ENCODE results near the gene BRSK1.

Gene BRSK1

GRCh38 chr19:55261671-55262126 lies 22.1 kb upstream of the BRSK1 start:
- Histone ChIP-seq H3K4me3 (ENCODE audit: insufficient read length, low read depth) (no peak overlapping the region), H3K4me1 (ENCODE audit: insufficient read depth, insufficient read length) (peaks cover 2% of the 10 kb centered on the region), H3K27me3 (ENCODE audit: insufficient read depth, insufficient read length) (no peaks in the 10 kb centered on the region), H3K9me3 (ENCODE audit: insufficient read depth, low read length) (no peaks in the 10 kb centered on the region; the same call in 1 of the 2 replicates), H3K9ac (ENCODE audit: insufficient read length, low read depth) (no peak overlapping the region), H3K36me3 (ENCODE audit: insufficient read depth, insufficient read length, low read length) (peaks cover 11% of the 10 kb centered on the region)
- no peak for DNase-seq (ENCODE audit: low read depth, low spot score)
- TF ChIP-seq ZNF274 (IDR thresholded peaks at IDR 0.05; ENCODE audit: low read depth, low read length) (no peak), YY1 (IDR thresholded peaks at IDR 0.05; ENCODE audit: insufficient read depth, insufficient read length) (no peak), SUZ12 (IDR thresholded peaks at IDR 0.05; ENCODE audit: extremely low read depth, insufficient read depth, insufficient read length) (no peak)

GRCh38 chr19:55262359-55262758 lies 21.4 kb upstream of the BRSK1 start:
- TF ChIP-seq ZNF274 (IDR thresholded peaks at IDR 0.05; ENCODE audit: low read depth, low read length) = no peak
- TF ChIP-seq SUZ12 (IDR thresholded peaks at IDR 0.05; ENCODE audit: extremely low read depth, insufficient read depth, insufficient read length) = no peak
- no peak for TF ChIP-seq YY1 (IDR thresholded peaks at IDR 0.05; ENCODE audit: insufficient read depth, insufficient read length)
- peaks cover 6% of the 10 kb centered on the region for H3K36me3 ChIP-seq (ENCODE audit: insufficient read depth, insufficient read length, low read length)
- DNase-seq (ENCODE audit: low read depth, low spot score) = no peak
- H3K9me3 ChIP-seq (ENCODE audit: insufficient read depth, low read length) = no peaks in the 10 kb centered on the region; the same call in 1 of the 2 replicates
- H3K27me3 ChIP-seq (ENCODE audit: insufficient read depth, insufficient read length) = no peaks in the 10 kb centered on the region
- H3K4me1 ChIP-seq (ENCODE audit: insufficient read depth, insufficient read length) = no peaks in the 10 kb centered on the region
- H3K9ac ChIP-seq (ENCODE audit: insufficient read length, low read depth) = no peak overlapping the region
- no peak overlapping the region for H3K4me3 ChIP-seq (ENCODE audit: insufficient read length, low read depth)

- no peaks in the 10 kb centered on the region for H3K4me1 ChIP-seq (ENCODE audit: insufficient read depth, insufficient read length)
- no peaks in the 10 kb centered on the region; the same call in 1 of the 2 replicates for H3K9me3 ChIP-seq (ENCODE audit: insufficient read depth, low read length)
- peaks cover 7% of the 10 kb centered on the region for H3K36me3 ChIP-seq (ENCODE audit: insufficient read depth, insufficient read length, low read length)
- no peak for TF ChIP-seq ZNF274 (IDR thresholded peaks at IDR 0.05; ENCODE audit: low read depth, low read length)
- no peak for TF ChIP-seq SUZ12 (IDR thresholded peaks at IDR 0.05; ENCODE audit: extremely low read depth, insufficient read depth, insufficient read length)
- TF ChIP-seq YY1 (IDR thresholded peaks at IDR 0.05; ENCODE audit: insufficient read depth, insufficient read length) = no peak
- H3K9ac ChIP-seq (ENCODE audit: insufficient read length, low read depth) = no peak overlapping the region
- no peaks in the 10 kb centered on the region for H3K27me3 ChIP-seq (ENCODE audit: insufficient read depth, insufficient read length)
- H3K4me3 ChIP-seq (ENCODE audit: insufficient read length, low read depth) = no peak overlapping the region
- DNase-seq (ENCODE audit: low read depth, low spot score) = no peak
Measured at GRCh38 chr19:55264531-55264930, 19.3 kb upstream of the BRSK1 start.

GRCh38 chr19:55265173-55265572 lies 18.6 kb upstream of the BRSK1 start:
- Histone ChIP-seq H3K4me3 (ENCODE audit: insufficient read length, low read depth) (no peak overlapping the region), H3K9ac (ENCODE audit: insufficient read length, low read depth) (no peak overlapping the region), H3K4me1 (ENCODE audit: insufficient read depth, insufficient read length) (no peaks in the 10 kb centered on the region), H3K9me3 (ENCODE audit: insufficient read depth, low read length) (no peaks in the 10 kb centered on the region; the same call in 1 of the 2 replicates), H3K27me3 (ENCODE audit: insufficient read depth, insufficient read length) (no peaks in the 10 kb centered on the region), H3K36me3 (ENCODE audit: insufficient read depth, insufficient read length, low read length) (peaks cover 13% of the 10 kb centered on the region)
- no peak for DNase-seq (ENCODE audit: low read depth, low spot score)
- TF ChIP-seq SUZ12 (IDR thresholded peaks at IDR 0.05; ENCODE audit: extremely low read depth, insufficient read depth, insufficient read length) (no peak), YY1 (IDR thresholded peaks at IDR 0.05; ENCODE audit: insufficient read depth, insufficient read length) (no peak), ZNF274 (IDR thresholded peaks at IDR 0.05; ENCODE audit: low read depth, low read length) (no peak)

- no peaks in the 10 kb centered on the region; the same call in 1 of the 2 replicates for H3K9me3 ChIP-seq (ENCODE audit: insufficient read depth, low read length)
- H3K9ac ChIP-seq (ENCODE audit: insufficient read length, low read depth) = no peak overlapping the region
- H3K27me3 ChIP-seq (ENCODE audit: insufficient read depth, insufficient read length) = no peaks in the 10 kb centered on the region
- peaks cover 4% of the 10 kb centered on the region for H3K4me1 ChIP-seq (ENCODE audit: insufficient read depth, insufficient read length)
- H3K4me3 ChIP-seq (ENCODE audit: insufficient read length, low read depth) = no peak overlapping the region
- no peak for DNase-seq (ENCODE audit: low read depth, low spot score)
- TF ChIP-seq ZNF274 (IDR thresholded peaks at IDR 0.05; ENCODE audit: low read depth, low read length) = no peak
- TF ChIP-seq SUZ12 (IDR thresholded peaks at IDR 0.05; ENCODE audit: extremely low read depth, insufficient read depth, insufficient read length) = no peak
- no peak for TF ChIP-seq YY1 (IDR thresholded peaks at IDR 0.05; ENCODE audit: insufficient read depth, insufficient read length)
- peaks cover 17% of the 10 kb centered on the region for H3K36me3 ChIP-seq (ENCODE audit: insufficient read depth, insufficient read length, low read length)
Measured at GRCh38 chr19:55265723-55266386, 17.9 kb upstream of the BRSK1 start.

GRCh38 chr19:55266404-55266803 lies 17.4 kb upstream of the BRSK1 start:
- no peaks in the 10 kb centered on the region; the same call in 1 of the 2 replicates for H3K9me3 ChIP-seq (ENCODE audit: insufficient read depth, low read length)
- H3K27me3 ChIP-seq (ENCODE audit: insufficient read depth, insufficient read length) = no peaks in the 10 kb centered on the region
- peaks cover 4% of the 10 kb centered on the region for H3K4me1 ChIP-seq (ENCODE audit: insufficient read depth, insufficient read length)
- TF ChIP-seq SUZ12 (IDR thresholded peaks at IDR 0.05; ENCODE audit: extremely low read depth, insufficient read depth, insufficient read length) (no peak), ZNF274 (IDR thresholded peaks at IDR 0.05; ENCODE audit: low read depth, low read length) (no peak), YY1 (IDR thresholded peaks at IDR 0.05; ENCODE audit: insufficient read depth, insufficient read length) (no peak)
- DNase-seq (ENCODE audit: low read depth, low spot score) = no peak
- H3K4me3 ChIP-seq (ENCODE audit: insufficient read length, low read depth) = no peak overlapping the region
- no peak overlapping the region for H3K9ac ChIP-seq (ENCODE audit: insufficient read length, low read depth)
- H3K36me3 ChIP-seq (ENCODE audit: insufficient read depth, insufficient read length, low read length) = peaks cover 18% of the 10 kb centered on the region

- Histone ChIP-seq H3K36me3 (ENCODE audit: insufficient read depth, insufficient read length, low read length) (peaks cover 20% of the 10 kb centered on the region), H3K4me1 (ENCODE audit: insufficient read depth, insufficient read length) (peaks cover 4% of the 10 kb centered on the region), H3K9me3 (ENCODE audit: insufficient read depth, low read length) (no peaks in the 10 kb centered on the region; the same call in 1 of the 2 replicates), H3K9ac (ENCODE audit: insufficient read length, low read depth) (no peak overlapping the region), H3K4me3 (ENCODE audit: insufficient read length, low read depth) (no peak overlapping the region), H3K27me3 (ENCODE audit: insufficient read depth, insufficient read length) (no peaks in the 10 kb centered on the region)
- TF ChIP-seq YY1 (IDR thresholded peaks at IDR 0.05; ENCODE audit: insufficient read depth, insufficient read length) (no peak), SUZ12 (IDR thresholded peaks at IDR 0.05; ENCODE audit: extremely low read depth, insufficient read depth, insufficient read length) (no peak), ZNF274 (IDR thresholded peaks at IDR 0.05; ENCODE audit: low read depth, low read length) (no peak)
- DNase-seq (ENCODE audit: low read depth, low spot score) = no peak
Measured at GRCh38 chr19:55266840-55267239, 17.0 kb upstream of the BRSK1 start.
